AG09309 (cell line): Measurements from ENCODE around the gene SETD3.
A peak's percentile ranks its signal among the peaks of the same experiment; 100 is the strongest.

Source experiments
- DNase-seq: peaks from one replicate; pipeline ENCODE4 v3.0.0-alpha.2; 2010; ENCODE audit warnings: low read depth
- H3K4me3 ChIP-seq: 2 replicates; pipeline ENCODE4 v1.5.1; 2011; ENCODE audit warnings: mild to moderate bottlenecking, low read depth, low read length, moderate library complexity; ENCODE audit not compliant: control insufficient read depth
- CTCF ChIP-seq: IDR thresholded peaks from 2 replicates; pipeline ENCODE4 v1.5.1; 2011; ENCODE audit warnings: mild to moderate bottlenecking, low read depth, low read length, inconsistent platforms; ENCODE audit not compliant: insufficient read depth, control insufficient read depth; ENCODE audit errors: missing control alignments

Gene SETD3

DNA sequence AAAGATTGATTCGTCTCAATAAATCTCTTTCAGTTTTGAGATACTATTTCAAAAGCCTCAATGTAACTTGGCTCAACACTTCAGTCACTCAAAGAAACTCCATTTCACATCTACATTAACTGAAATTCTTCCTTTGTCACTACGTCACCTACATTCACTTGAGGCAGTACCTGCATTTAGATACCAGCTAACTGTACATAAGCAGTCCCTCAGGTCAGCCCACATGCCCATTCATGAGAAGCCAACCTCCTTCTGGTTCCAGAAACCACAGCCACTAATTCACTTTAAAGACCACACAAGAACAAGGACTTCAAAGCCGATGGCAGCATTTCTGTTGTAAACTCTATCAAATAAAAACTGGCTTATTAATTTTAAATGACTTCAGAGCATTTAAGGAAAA, 43.0 kb downstream of the SETD3 start:
- no peak for TF ChIP-seq CTCF
- H3K4me3 ChIP-seq, result no peak overlapping the region
- no peak for DNase-seq

DNA sequence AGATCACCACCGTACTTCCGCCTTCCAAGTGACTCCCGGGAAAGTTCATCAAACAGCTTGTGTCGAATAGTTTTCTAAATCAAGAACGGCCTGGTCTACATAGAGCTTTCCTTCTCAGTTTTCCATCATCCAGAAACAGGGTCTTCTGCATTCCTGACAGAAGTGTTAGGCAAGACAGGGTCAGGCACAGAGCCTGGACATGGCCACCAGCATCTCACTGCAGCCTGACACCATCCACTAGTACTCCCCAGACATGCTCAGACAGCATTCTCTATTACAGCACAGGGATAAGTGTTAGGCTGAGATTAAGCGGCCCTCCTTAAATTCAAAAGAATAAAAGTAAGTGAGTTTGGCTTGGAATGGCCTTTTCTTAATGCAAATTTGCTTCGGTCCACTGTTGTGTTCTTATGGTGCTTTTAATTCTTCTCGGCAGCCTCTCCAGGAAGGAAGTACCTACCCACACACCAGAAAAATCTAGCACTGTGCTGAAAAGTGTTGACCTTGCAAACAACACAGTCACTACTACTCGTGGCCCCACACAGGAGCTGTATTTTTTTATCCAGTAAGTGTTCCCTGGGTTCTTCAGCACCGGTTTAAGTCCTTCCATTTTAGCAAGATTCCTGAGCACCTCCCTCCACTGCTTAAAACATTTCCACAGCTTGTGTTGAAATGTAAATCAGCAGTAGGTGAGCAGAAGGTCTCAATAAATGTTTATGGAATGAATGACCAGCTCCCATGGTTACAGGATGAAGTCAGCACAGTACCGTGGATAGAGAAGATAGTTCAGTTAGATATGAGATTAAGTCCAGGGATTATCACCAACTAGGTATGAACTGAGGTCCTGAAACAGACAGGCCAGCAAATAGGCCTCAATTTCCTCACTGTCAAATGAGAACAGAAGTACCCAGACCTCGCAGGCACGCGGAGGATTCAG, 44.1 kb downstream of the SETD3 start:
- no peak for DNase-seq
- no peak overlapping the region for H3K4me3 ChIP-seq
- no peak for TF ChIP-seq CTCF

GRCh38 chr14:99435327-99435726, 45.3 kb downstream of the SETD3 start:
- TF ChIP-seq CTCF, result no peak
- DNase-seq, result no peak
- H3K4me3 ChIP-seq, result no peak overlapping the region

DNA sequence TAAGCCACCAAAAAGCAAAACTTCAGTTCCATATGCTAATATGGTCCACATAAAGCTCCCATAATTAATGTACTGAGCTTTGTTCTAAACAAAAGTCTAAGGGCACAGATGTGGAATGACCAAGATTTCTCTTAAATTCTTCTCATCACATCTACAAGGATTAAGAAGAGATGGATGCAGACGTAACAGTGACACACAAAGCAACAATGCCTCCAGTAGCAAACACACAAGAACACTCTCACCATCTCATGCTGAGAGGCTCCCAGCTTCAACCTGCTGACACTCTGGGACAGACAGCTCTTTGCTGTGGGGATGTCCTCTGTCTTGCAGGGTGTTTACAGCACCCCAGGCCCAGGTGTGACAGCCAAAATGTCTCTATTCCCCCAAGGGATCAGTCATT, 48.2 kb downstream of the SETD3 start:
- no peak for DNase-seq
- no peak for TF ChIP-seq CTCF
- H3K4me3 ChIP-seq, result no peak overlapping the region

- no peak for TF ChIP-seq CTCF
- no peak overlapping the region for H3K4me3 ChIP-seq
- DNase-seq, result no peak
Observed at GRCh38 chr14:99431986-99432385, 48.7 kb downstream of the SETD3 start.

GRCh38 chr14:99430491-99430890, 50.2 kb downstream of the SETD3 start:
- H3K4me3 ChIP-seq, result no peak overlapping the region
- no peak for DNase-seq
- TF ChIP-seq CTCF, result peak; percentile 33
